ENCODE data around the gene SPTBN4. TPM values are rescaled to one million over a fixed set of nuclear protein-coding genes. Genes with fewer than 3 reads are reported as not detected.
"Not testable (repeated sequence)": the region's sequence is repeated elsewhere in the genome, so short reads cannot be mapped to it uniquely, and the experiment has no call there.

SPTBN4 gene
- total RNA-seq, 1 donor, result under 0.01 TPM

DNA sequence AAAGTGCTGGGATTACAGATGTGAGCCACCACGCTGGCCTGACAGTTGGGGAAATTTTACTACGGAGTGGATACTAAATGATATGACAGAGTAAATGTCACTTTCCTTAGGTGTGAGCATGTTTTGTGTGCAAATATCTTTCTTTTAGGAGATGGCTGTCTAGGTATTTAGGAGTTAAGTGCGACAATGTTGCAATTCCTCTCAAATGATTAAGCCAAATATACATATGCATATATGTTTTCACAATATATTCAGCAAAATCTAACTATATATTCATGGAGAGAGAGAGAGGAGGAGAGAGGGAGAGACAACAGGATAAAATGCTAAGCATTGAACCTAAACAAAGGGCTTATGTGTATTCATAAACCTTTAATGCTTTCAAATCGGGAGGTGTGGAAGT lies 17.3 kb upstream of the SPTBN4 start:
- Histone ChIP-seq H3K9me3 (ENCODE audit: low read depth, low read length) (no peaks in the 10 kb centered on the region), H3K4me1 (ENCODE audit: insufficient read depth, low read length) (peaks cover 5% of the 10 kb centered on the region), H3K27me3 (ENCODE audit: insufficient read depth, low read length) (no peaks in the 10 kb centered on the region), H3K4me3 (ENCODE audit: low read length) (no peak overlapping the region)

DNA sequence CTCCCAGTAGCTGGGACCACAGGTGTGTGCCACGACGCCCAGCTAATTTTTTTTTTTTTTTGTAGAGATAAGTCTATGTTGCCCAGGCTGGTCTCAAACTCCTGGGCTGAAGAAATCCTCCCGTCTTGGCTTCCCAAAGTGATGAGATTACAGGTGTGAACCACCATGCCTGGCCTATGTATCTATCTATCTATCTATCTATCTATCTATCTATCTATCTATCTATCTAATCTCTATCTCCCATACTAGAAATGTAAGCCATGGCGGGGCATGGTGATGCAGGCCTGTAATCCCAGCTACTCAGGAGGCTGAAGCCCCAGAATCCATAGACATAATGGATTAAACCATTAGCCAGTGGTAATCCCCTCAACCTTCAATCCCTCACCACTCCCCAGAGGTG lies 16.1 kb upstream of the SPTBN4 start:
- H3K4me3 ChIP-seq (ENCODE audit: low read length), result no peak overlapping the region
- H3K4me1 ChIP-seq (ENCODE audit: insufficient read depth, low read length), result no peaks in the 10 kb centered on the region
- no peaks in the 10 kb centered on the region for H3K9me3 ChIP-seq (ENCODE audit: low read depth, low read length)
- H3K27me3 ChIP-seq (ENCODE audit: insufficient read depth, low read length), result no peaks in the 10 kb centered on the region

- H3K4me3 ChIP-seq (ENCODE audit: low read length), result no peak overlapping the region
- no peaks in the 10 kb centered on the region for H3K9me3 ChIP-seq (ENCODE audit: low read depth, low read length)
- no peaks in the 10 kb centered on the region for H3K27me3 ChIP-seq (ENCODE audit: insufficient read depth, low read length)
- no peaks in the 10 kb centered on the region for H3K4me1 ChIP-seq (ENCODE audit: insufficient read depth, low read length)
Observed at GRCh38 chr19:40452016-40452415, 14.8 kb upstream of the SPTBN4 start.

DNA sequence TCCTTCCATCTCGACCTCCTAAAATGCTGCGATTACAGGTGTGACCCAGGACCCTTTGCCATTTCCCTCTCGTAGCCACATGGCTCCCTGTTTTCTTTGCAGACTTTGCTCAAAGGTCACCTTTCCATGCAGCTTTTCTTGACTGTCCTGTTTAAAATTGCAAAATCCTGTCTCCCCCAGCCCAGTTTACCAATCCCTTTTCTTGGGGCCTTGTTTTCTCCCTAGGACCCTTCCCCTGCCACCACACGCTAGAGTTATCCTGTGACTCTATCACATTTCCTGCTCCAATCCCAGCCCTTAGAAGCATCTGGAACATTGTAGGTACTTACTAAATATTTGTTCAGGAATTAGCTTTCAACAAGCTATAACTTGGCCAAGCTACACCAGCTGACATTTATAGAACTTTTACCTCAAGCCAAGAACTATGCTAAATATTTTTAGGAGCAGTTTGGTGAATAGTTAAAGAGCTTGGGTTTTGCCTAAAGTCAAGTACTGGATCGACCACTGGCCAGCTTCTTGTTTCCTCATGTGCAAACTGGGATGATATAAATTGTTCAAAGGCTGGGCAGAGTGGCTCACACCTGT lies 13.6 kb upstream of the SPTBN4 start:
- H3K4me3 ChIP-seq (ENCODE audit: low read length), result no peak overlapping the region
- no peaks in the 10 kb centered on the region for H3K9me3 ChIP-seq (ENCODE audit: low read depth, low read length)
- H3K27me3 ChIP-seq (ENCODE audit: insufficient read depth, low read length), result no peaks in the 10 kb centered on the region
- no peaks in the 10 kb centered on the region for H3K4me1 ChIP-seq (ENCODE audit: insufficient read depth, low read length)

- not testable (repeated sequence) for H3K27me3 ChIP-seq (ENCODE audit: insufficient read depth, low read length); H3K4me1 ChIP-seq (ENCODE audit: insufficient read depth, low read length); H3K9me3 ChIP-seq (ENCODE audit: low read depth, low read length); H3K4me3 ChIP-seq (ENCODE audit: low read length)
Observed at GRCh38 chr19:40453943-40454342, 12.9 kb upstream of the SPTBN4 start.

- no peaks in the 10 kb centered on the region for H3K9me3 ChIP-seq (ENCODE audit: low read depth, low read length)
- H3K27me3 ChIP-seq (ENCODE audit: insufficient read depth, low read length), result no peaks in the 10 kb centered on the region
- peaks cover 15% of the 10 kb centered on the region for H3K4me1 ChIP-seq (ENCODE audit: insufficient read depth, low read length)
- no peak overlapping the region for H3K4me3 ChIP-seq (ENCODE audit: low read length)
Observed at GRCh38 chr19:40457048-40457447, 9.8 kb upstream of the SPTBN4 start.

DNA sequence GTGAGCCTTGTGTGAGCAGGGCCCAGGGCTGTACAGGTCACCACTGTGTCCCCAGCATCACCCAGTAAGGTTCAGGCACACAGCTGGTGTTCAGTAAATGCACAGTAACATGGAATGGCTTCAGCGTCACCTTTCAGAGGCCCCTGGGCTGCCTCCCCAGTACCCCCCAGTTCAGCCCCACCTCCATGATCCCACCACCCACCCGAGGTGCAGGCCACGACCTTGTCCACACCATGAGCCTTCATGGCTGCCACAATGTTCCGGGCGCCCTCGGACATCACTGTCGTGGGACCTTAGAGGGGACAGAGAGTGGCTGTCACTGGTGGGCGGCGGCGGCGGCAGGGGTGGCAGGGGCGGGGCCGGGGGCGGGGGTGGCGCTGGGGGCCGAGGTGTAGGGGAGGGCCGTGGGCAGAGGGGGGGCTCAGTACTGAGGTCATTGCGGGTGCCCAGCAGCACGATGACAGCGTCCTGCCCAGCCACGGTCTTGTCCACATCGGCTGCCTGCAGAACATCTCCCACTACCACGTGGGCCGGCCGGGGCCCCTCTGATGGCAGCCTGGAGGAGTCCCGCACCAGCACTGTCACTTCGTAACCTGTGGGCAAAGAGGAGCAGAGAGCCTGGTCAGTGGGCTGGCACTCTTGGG lies 8.7 kb upstream of the SPTBN4 start:
- Histone ChIP-seq H3K4me3 (ENCODE audit: low read length) (no peak overlapping the region), H3K27me3 (ENCODE audit: insufficient read depth, low read length) (no peaks in the 10 kb centered on the region), H3K4me1 (ENCODE audit: insufficient read depth, low read length) (peaks cover 25% of the 10 kb centered on the region), H3K9me3 (ENCODE audit: low read depth, low read length) (no peaks in the 10 kb centered on the region)

DNA sequence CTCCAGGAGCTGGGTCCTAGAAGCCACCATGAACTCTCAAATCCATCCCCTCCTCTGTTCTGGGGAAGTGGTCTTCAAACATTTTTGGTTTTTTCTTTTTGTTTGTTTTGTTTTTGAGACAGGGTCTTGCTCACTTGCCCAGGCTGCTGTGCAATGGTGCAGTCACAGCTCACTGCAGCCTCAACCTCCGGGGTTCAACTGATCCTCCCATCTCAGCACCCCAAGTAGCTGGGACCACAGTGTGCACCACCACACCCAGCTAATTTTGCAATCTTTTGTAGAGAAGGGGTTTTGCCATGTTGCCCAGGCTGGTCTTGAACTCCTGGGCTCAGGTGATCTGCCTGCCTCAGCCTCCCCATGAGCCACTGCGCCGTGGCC lies 8.2 kb upstream of the SPTBN4 start:
- H3K9me3 ChIP-seq (ENCODE audit: low read depth, low read length), result no peaks in the 10 kb centered on the region
- no peak overlapping the region for H3K4me3 ChIP-seq (ENCODE audit: low read length)
- no peaks in the 10 kb centered on the region for H3K27me3 ChIP-seq (ENCODE audit: insufficient read depth, low read length)
- peaks cover 28% of the 10 kb centered on the region for H3K4me1 ChIP-seq (ENCODE audit: insufficient read depth, low read length)

- H3K9me3 ChIP-seq (ENCODE audit: low read depth, low read length), result no peaks in the 10 kb centered on the region
- H3K4me1 ChIP-seq (ENCODE audit: insufficient read depth, low read length), result peaks cover 44% of the 10 kb centered on the region
- no peak overlapping the region for H3K4me3 ChIP-seq (ENCODE audit: low read length)
- H3K27me3 ChIP-seq (ENCODE audit: insufficient read depth, low read length), result no peaks in the 10 kb centered on the region
Observed at GRCh38 chr19:40460185-40460584, 6.6 kb upstream of the SPTBN4 start.

GRCh38 chr19:40461669-40462221 lies 5.1 kb upstream of the SPTBN4 start:
- Histone ChIP-seq H3K27me3 (ENCODE audit: insufficient read depth, low read length) (peaks cover 4% of the 10 kb centered on the region), H3K9me3 (ENCODE audit: low read depth, low read length) (no peaks in the 10 kb centered on the region), H3K4me3 (ENCODE audit: low read length) (no peak overlapping the region), H3K4me1 (ENCODE audit: insufficient read depth, low read length) (peaks cover 58% of the 10 kb centered on the region)

DNA sequence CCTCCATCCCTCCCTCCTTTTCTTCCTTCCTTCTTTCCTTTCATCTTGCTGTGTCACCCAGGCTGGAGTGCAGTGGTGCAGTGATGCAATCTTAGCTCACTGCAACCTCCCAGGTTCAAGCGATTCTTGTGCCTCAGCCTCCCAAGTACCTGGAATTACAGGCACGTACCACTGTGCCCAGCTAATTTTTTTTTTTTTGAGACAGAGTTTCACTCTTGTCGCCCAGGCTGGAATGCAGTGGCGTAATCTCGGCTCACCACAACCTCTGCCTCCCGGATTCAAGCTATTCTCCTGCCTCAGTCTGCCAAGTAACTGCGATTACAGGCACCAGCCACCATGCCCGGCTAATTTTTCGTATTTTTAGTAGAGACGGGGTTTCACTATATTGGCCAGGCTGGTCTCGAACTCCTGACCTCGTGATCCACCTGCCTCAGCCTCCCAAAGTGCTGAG lies 3.2 kb upstream of the SPTBN4 start:
- Histone ChIP-seq H3K27me3 (ENCODE audit: insufficient read depth, low read length) (peaks cover 13% of the 10 kb centered on the region), H3K4me1 (ENCODE audit: insufficient read depth, low read length) (peaks cover 64% of the 10 kb centered on the region)
- not testable (repeated sequence) for H3K4me3 ChIP-seq (ENCODE audit: low read length); H3K9me3 ChIP-seq (ENCODE audit: low read depth, low read length)

DNA sequence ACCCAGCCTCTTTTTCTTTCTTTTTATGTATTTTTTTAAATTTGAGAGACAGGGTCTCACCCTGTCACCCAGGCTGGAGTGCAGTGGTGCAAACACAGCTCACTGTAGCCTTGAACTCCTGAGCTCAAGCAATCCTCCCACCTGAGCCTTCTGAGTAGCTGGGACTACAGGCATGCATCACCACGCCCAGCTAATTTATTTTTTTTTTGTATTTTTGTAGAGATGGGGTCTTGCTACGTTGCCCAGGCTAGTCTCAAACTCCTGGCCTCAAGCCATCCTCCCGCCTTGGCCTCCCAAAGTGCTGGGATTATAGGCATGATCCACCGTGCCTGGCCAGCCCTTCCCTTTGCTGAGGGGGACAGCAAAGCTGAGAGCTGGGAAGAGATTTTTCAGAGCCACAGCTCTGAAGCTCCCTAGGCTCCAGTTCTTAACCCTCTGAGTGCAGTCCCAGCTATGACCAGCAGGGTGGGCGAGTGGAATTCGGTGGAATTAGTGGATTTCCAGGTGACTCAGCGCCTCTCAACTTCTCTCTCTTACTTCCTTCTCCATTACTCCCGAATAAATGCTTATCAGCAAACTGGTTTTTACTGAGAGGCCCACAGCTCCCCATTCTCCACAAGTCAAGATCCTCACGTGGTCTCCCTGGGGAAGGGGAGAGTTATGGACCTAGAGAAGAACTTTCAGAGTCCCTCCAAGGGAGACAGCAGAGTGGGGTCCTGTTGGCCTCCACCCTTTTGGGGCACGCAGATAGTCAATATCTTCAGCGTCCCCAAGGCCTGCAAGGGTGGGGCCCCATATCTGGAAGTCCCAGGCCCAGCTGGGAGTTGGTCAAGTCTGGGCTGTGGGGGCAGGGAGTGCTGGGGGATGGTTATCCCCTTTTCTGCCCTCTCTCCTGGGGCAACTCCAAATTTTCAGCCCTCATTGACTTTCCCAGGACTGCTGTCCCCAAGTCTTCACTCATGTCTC lies 2.5 kb upstream of the SPTBN4 start:
- Histone ChIP-seq H3K4me1 (ENCODE audit: insufficient read depth, low read length) (peaks cover 64% of the 10 kb centered on the region), H3K4me3 (ENCODE audit: low read length) (peak overlapping the region; percentile 46), H3K27me3 (ENCODE audit: insufficient read depth, low read length) (peaks cover 13% of the 10 kb centered on the region), H3K9me3 (ENCODE audit: low read depth, low read length) (no peaks in the 10 kb centered on the region)

DNA sequence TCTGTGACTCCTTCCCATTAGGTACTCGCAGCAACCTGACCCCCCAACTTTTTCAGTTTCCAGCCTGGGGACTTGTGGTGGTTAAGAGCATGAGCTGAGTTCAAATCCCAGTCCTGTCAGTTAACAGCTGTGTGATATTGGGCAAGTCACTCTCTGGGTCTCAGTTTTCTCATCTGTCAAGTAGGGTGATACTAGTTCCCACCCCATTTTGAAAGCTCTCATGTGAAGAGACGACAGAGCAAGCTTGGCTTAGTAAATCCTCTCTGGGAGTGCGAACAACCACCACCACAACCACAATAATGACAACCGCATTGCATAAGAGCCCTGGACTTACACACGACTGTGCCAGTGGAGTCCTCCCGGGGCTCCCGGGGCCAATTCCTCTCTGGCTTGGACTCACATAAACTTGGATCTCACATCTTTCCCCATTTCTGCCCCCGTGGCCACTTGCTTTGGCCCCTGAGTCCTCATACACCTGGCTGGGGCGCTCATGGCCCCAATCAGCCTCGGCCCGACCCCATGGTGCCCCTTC lies 1.7 kb upstream of the SPTBN4 start:
- H3K27me3 ChIP-seq (ENCODE audit: insufficient read depth, low read length), result peaks cover 13% of the 10 kb centered on the region
- peak overlapping the region; percentile 46 for H3K4me3 ChIP-seq (ENCODE audit: low read length)
- H3K9me3 ChIP-seq (ENCODE audit: low read depth, low read length), result no peaks in the 10 kb centered on the region
- H3K4me1 ChIP-seq (ENCODE audit: insufficient read depth, low read length), result peaks cover 64% of the 10 kb centered on the region

DNA sequence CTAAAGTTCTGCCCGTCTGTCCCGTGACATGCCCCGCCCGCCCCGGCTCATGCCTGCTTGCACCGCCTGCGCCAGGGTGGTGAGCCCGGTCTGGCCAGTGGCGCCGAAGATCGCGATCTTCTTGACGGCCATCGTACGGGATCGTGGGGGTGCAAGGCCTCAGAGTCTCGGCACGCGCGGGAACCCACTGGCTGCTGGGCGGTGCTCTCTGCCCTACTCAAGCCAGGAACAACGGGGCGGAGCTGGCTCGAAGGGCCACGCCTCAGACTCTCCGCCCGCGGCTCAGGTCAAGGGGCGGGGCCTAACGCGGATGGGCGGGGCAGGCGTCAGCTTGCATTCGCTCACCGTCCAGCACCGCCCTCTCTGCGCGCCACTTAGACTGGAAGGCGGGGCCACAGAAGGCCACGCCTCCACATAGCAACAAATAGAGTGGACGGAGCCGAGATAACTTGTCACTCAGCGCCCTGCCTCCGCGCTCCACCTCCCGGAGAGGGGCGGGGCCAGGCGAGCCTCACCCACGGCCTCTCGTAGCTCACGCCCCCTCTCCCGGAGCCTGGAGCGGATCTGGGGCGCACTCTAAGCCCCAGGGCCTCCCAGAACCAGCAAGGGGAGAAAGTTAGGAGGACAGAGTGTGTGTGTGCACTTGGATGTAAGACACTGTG lies 1.1 kb upstream of the SPTBN4 start, which contains the start of gene BLVRB:
Gene BLVRB, minus strand, starts transcription at position 189 of the 662 bp plus-strand sequence. Its CDS starts 57 bp downstream, at position 132.
- peaks cover 62% of the 10 kb centered on the region for H3K4me1 ChIP-seq (ENCODE audit: insufficient read depth, low read length)
- H3K27me3 ChIP-seq (ENCODE audit: insufficient read depth, low read length), result peaks cover 13% of the 10 kb centered on the region
- peak within 1 kb of the TSS; percentile 46 for H3K4me3 ChIP-seq (ENCODE audit: low read length)

More for the DNA sequence above, 1.1 kb upstream of the SPTBN4 start, which contains the start of gene BLVRB:
- H3K9me3 ChIP-seq (ENCODE audit: low read depth, low read length), result no peaks in the 10 kb centered on the region
